ENCODE measurements around the gene PRODH.

- TF ChIP-seq POLR2AphosphoS5 (IDR thresholded peaks at IDR 0.05; ENCODE audit: low read depth, low read length) = no peak
- no peak for TF ChIP-seq TAF1 (IDR thresholded peaks at IDR 0.05; ENCODE audit: low read depth, low read length)
- TF ChIP-seq POLR2A (IDR thresholded peaks at IDR 0.05; ENCODE audit: low read depth, low read length) = no peak
- TF ChIP-seq SPI1 (IDR thresholded peaks at IDR 0.05; ENCODE audit: low read depth, low read length) = no peak
- no peak for TF ChIP-seq PAX5 (IDR thresholded peaks at IDR 0.05; ENCODE audit: insufficient read depth, low read length, severe bottlenecking)
- no peak for TF ChIP-seq POU2F2 (IDR thresholded peaks at IDR 0.05; ENCODE audit: low read depth, low read length)
Measured at GRCh38 chr22:18906896-18907295, 29.2 kb downstream of the PRODH start.
